Stomach (tissue), 4 donors: ENCODE measurements around the gene NR2F2.

Experiments used
- CTCF ChIP-seq, 7 experiments: fragments of 450-650 bp in 4 of 7; fragments of 200-600 bp in 3 of 7; sonication (generic) in 3 of 7; IDR thresholded peaks; one replicate each; pipeline ENCODE4 v1.5.1; 2016 to 2019; ENCODE audit warnings: antibody characterized with exemption in 7 of 7, control low read depth in 2 of 7, mild to moderate bottlenecking in 1 of 7
- EP300 ChIP-seq: sonication (generic); formaldehyde crosslinking; IDR thresholded peaks from one replicate; pipeline ENCODE4 v1.6.1; 2017; ENCODE audit warnings: antibody characterized with exemption
- POLR2A ChIP-seq, 4 donors: fragments of 450-650 bp; IDR thresholded peaks; one replicate each; pipeline ENCODE4 v1.6.1; 2016; ENCODE audit warnings: antibody characterized with exemption in 4 of 4, control low read depth in 2 of 4, mild to moderate bottlenecking in 1 of 4, moderate library complexity in 1 of 4
- POLR2AphosphoS5 ChIP-seq, 3 donors: sonication (generic); formaldehyde crosslinking; IDR thresholded peaks; one replicate each; pipeline ENCODE4 v1.6.1; 2016; ENCODE audit warnings: antibody characterized with exemption in 3 of 3

- TF ChIP-seq CTCF (IDR thresholded peaks at IDR 0.05): no peak
- TF ChIP-seq POLR2AphosphoS5 (IDR thresholded peaks at IDR 0.05): peak; percentile 75 to 94 (median 91)
- peak in 2 of 4 donors; percentile 91 to 92 for TF ChIP-seq POLR2A (IDR thresholded peaks at IDR 0.05)
- no peak for TF ChIP-seq EP300
Measured at GRCh38 chr15:96330450-96331143, at the start of gene NR2F2.
